Large intestine (tissue), 3 donors: Measurements from ENCODE around the gene LRRFIP1. TPM values are rescaled to one million over a fixed set of nuclear protein-coding genes. Genes with fewer than 3 reads are reported as not detected.
A peak's percentile ranks its signal among the peaks of the same experiment; 100 is the strongest.

Experiments
- DNase-seq, 2 donors: peaks; one replicate each; pipeline versions ENCODE4 v3.0.0 to v3.0.0-alpha.2; 2013
- H3K27ac ChIP-seq: one replicate; pipeline ENCODE4 v1.5.1; 2013; ENCODE audit warnings: low read length
- H3K27me3 ChIP-seq: 2 replicates; pipeline ENCODE4 v1.6.1; 2013; ENCODE audit warnings: low read length; ENCODE audit not compliant: control insufficient read depth, insufficient read depth
- H3K36me3 ChIP-seq: 2 replicates; pipeline ENCODE4 v1.6.1; 2013; ENCODE audit warnings: low read length; ENCODE audit not compliant: control insufficient read depth, insufficient read depth
- H3K4me1 ChIP-seq: one replicate; pipeline ENCODE4 v1.6.1; 2013; ENCODE audit warnings: low read length; ENCODE audit not compliant: control insufficient read depth, insufficient read depth
- H3K4me3 ChIP-seq: one replicate; pipeline ENCODE4 v1.5.1; 2013; ENCODE audit warnings: low read length
- H3K9me3 ChIP-seq: one replicate; pipeline ENCODE4 v1.6.1; 2013; ENCODE audit warnings: mild to moderate bottlenecking, low read depth, low read length, moderate library complexity; ENCODE audit not compliant: control insufficient read depth
- WGBS: methylation state at CpG from one replicate; pipeline ENCODE4 v1.1.5; 2013; ENCODE audit warnings: low lambda C conversion rate; ENCODE audit not compliant: insufficient coverage; 5-methylcytosine and 5-hydroxymethylcytosine counted together
- polyA plus RNA-seq: library from polyadenylated mRNA; unstranded; fragments of 120-200 nt; gene quantifications from one replicate; pipeline ENCODE4 v1.2.1, GENCODE V29; 2013

LRRFIP1 gene
- polyA plus RNA-seq, 1 donor = 65.4 TPM

GRCh38 chr2:237718277-237718634 lies 90.9 kb downstream of the LRRFIP1 start:
- no CpG with 5 or more reads among the region's 9 CpGs for WGBS
- H3K9me3 ChIP-seq = no peaks in the 10 kb centered on the region

GRCh38 chr2:237720444-237720843 lies 93.1 kb downstream of the LRRFIP1 start:
- no peak for DNase-seq
- peaks cover 20% of the 10 kb centered on the region for H3K4me1 ChIP-seq
- no peaks in the 10 kb centered on the region for H3K27me3 ChIP-seq
- H3K27ac ChIP-seq = no peak overlapping the region
- no peak overlapping the region for H3K4me3 ChIP-seq
- WGBS = 100% methylated on average over 1 of the region's 7 CpGs
- H3K36me3 ChIP-seq = peaks cover 8% of the 10 kb centered on the region
- no peaks in the 10 kb centered on the region for H3K9me3 ChIP-seq

More at GRCh38 chr2:237718277-237718634, 90.9 kb downstream of the LRRFIP1 start:
- Histone ChIP-seq H3K27ac (peak overlapping the region; percentile 17), H3K4me3 (no peak overlapping the region), H3K36me3 (peaks cover 8% of the 10 kb centered on the region), H3K27me3 (no peaks in the 10 kb centered on the region), H3K4me1 (peaks cover 11% of the 10 kb centered on the region)
- no peak for DNase-seq

GRCh38 chr2:237720957-237721356 lies 93.6 kb downstream of the LRRFIP1 start:
- Histone ChIP-seq H3K27me3 (no peaks in the 10 kb centered on the region), H3K36me3 (peaks cover 8% of the 10 kb centered on the region), H3K4me3 (no peak overlapping the region), H3K27ac (no peak overlapping the region), H3K4me1 (peaks cover 21% of the 10 kb centered on the region), H3K9me3 (no peaks in the 10 kb centered on the region)
- WGBS = 66% methylated on average over 2 of the region's 7 CpGs
- no peak for DNase-seq

- Histone ChIP-seq H3K36me3 (peaks cover 8% of the 10 kb centered on the region), H3K27ac (no peak overlapping the region), H3K4me3 (no peak overlapping the region), H3K4me1 (peaks cover 25% of the 10 kb centered on the region), H3K27me3 (no peaks in the 10 kb centered on the region), H3K9me3 (no peaks in the 10 kb centered on the region)
- DNase-seq = no peak
- no CpG with 5 or more reads among the region's 5 CpGs for WGBS
Observed at GRCh38 chr2:237721458-237721857, 94.1 kb downstream of the LRRFIP1 start.

GRCh38 chr2:237722616-237723015 lies 95.2 kb downstream of the LRRFIP1 start:
- H3K27ac ChIP-seq = no peak overlapping the region
- no peak for DNase-seq
- H3K27me3 ChIP-seq = no peaks in the 10 kb centered on the region
- WGBS = 100% methylated on average over 1 of the region's 7 CpGs
- H3K9me3 ChIP-seq = no peaks in the 10 kb centered on the region
- H3K36me3 ChIP-seq = peaks cover 8% of the 10 kb centered on the region
- no peak overlapping the region for H3K4me3 ChIP-seq
- peaks cover 30% of the 10 kb centered on the region for H3K4me1 ChIP-seq

GRCh38 chr2:237723023-237723422 lies 95.6 kb downstream of the LRRFIP1 start:
- Histone ChIP-seq H3K9me3 (no peaks in the 10 kb centered on the region), H3K27me3 (no peaks in the 10 kb centered on the region), H3K4me3 (no peak overlapping the region), H3K4me1 (peaks cover 30% of the 10 kb centered on the region), H3K27ac (peak overlapping the region; percentile 92), H3K36me3 (peaks cover 6% of the 10 kb centered on the region)
- no peak for DNase-seq
- WGBS = 83% methylated on average over 1 of the region's 1 CpG

- Histone ChIP-seq H3K27ac (peak overlapping the region; percentile 92), H3K9me3 (no peaks in the 10 kb centered on the region), H3K4me1 (peaks cover 30% of the 10 kb centered on the region), H3K36me3 (peaks cover 3% of the 10 kb centered on the region), H3K4me3 (no peak overlapping the region), H3K27me3 (no peaks in the 10 kb centered on the region)
- DNase-seq = peak; percentile 94 to 95
- no CpG with 5 or more reads among the region's 3 CpGs for WGBS
Observed at GRCh38 chr2:237723602-237724001, 96.2 kb downstream of the LRRFIP1 start.

GRCh38 chr2:237724811-237725478 lies 97.6 kb downstream of the LRRFIP1 start:
- peaks cover 30% of the 10 kb centered on the region for H3K4me1 ChIP-seq

GRCh38 chr2:237725661-237726060 lies 98.3 kb downstream of the LRRFIP1 start:
- H3K27ac ChIP-seq = peak overlapping the region; percentile 92
- H3K36me3 ChIP-seq = peaks cover 3% of the 10 kb centered on the region
- DNase-seq = peak; percentile 77 to 90
- H3K9me3 ChIP-seq = no peaks in the 10 kb centered on the region
- H3K27me3 ChIP-seq = no peaks in the 10 kb centered on the region
- no peak overlapping the region for H3K4me3 ChIP-seq
- H3K4me1 ChIP-seq = peaks cover 30% of the 10 kb centered on the region
- 17% methylated on average over 1 of the region's 4 CpGs for WGBS

More at GRCh38 chr2:237724811-237725478, 97.6 kb downstream of the LRRFIP1 start:
- no peaks in the 10 kb centered on the region for H3K27me3 ChIP-seq
- WGBS = 97% methylated on average over 4 of the region's 9 CpGs
- H3K36me3 ChIP-seq = peaks cover 3% of the 10 kb centered on the region
- H3K9me3 ChIP-seq = no peaks in the 10 kb centered on the region
- no peak overlapping the region for H3K4me3 ChIP-seq
- DNase-seq = no peak
- H3K27ac ChIP-seq = peak overlapping the region; percentile 92

GRCh38 chr2:237726401-237726830 lies 99.0 kb downstream of the LRRFIP1 start:
- Histone ChIP-seq H3K4me3 (no peak overlapping the region), H3K4me1 (peaks cover 30% of the 10 kb centered on the region), H3K27ac (peak overlapping the region; percentile 92), H3K9me3 (no peaks in the 10 kb centered on the region), H3K27me3 (no peaks in the 10 kb centered on the region), H3K36me3 (peaks cover 3% of the 10 kb centered on the region)
- 0% methylated on average over 1 of the region's 7 CpGs for WGBS
- DNase-seq = peak; percentile 66 to 78

- H3K27ac ChIP-seq = no peak overlapping the region
- H3K9me3 ChIP-seq = no peaks in the 10 kb centered on the region
- DNase-seq = no peak
- WGBS = no CpG with 5 or more reads among the region's 5 CpGs
- no peaks in the 10 kb centered on the region for H3K36me3 ChIP-seq
- H3K4me3 ChIP-seq = no peak overlapping the region
- peaks cover 34% of the 10 kb centered on the region for H3K4me1 ChIP-seq
- no peaks in the 10 kb centered on the region for H3K27me3 ChIP-seq
Observed at GRCh38 chr2:237727363-237727762, 100.0 kb downstream of the LRRFIP1 start.
